Neural progenitor cell (in vitro differentiated cells): ENCODE results near the gene FSTL4.

ENCODE experiments used
- EZH2 ChIP-seq: fragments of 200-600 bp; sonication (generic); IDR thresholded peaks from 2 replicates; pipeline ENCODE4 v1.6.1; 2017; ENCODE audit warnings: antibody characterized with exemption, mild to moderate bottlenecking, moderate library complexity
- EZH2phosphoT487 ChIP-seq: fragments of 200-600 bp; sonication (generic); IDR thresholded peaks from 2 replicates; pipeline ENCODE4 v1.6.1; 2017; ENCODE audit warnings: antibody characterized with exemption
- TF ChIP-seq, protein P1 (sequence below): fragments of 200-600 bp; sonication (generic); IDR thresholded peaks from 2 replicates; pipeline ENCODE4 v1.5.1; 2017; ENCODE audit warnings: antibody characterized with exemption, mild to moderate bottlenecking

DNA sequence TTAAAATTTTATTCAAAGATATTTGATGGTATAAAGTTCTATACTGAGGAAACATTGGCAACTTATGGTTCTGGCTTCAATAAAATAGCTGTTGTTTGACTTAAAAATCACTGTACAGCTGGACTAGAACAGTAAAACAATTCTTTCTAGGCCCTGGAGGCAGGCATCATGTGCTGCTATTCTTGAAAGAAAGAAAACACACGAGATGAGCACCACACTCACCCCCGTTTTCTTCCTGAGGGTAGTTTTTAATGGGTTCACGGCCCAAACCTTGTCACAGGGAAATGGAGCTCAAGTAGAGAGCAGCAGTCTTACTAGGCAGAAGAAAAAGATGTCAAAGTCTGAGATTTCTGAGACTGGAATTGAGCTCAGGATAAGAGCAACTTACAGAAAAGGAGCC is 68.0 kb downstream of the FSTL4 start:
- TF ChIP-seq EZH2 (no peak), EZH2phosphoT487 (no peak)
- TF ChIP-seq, protein P1, sequence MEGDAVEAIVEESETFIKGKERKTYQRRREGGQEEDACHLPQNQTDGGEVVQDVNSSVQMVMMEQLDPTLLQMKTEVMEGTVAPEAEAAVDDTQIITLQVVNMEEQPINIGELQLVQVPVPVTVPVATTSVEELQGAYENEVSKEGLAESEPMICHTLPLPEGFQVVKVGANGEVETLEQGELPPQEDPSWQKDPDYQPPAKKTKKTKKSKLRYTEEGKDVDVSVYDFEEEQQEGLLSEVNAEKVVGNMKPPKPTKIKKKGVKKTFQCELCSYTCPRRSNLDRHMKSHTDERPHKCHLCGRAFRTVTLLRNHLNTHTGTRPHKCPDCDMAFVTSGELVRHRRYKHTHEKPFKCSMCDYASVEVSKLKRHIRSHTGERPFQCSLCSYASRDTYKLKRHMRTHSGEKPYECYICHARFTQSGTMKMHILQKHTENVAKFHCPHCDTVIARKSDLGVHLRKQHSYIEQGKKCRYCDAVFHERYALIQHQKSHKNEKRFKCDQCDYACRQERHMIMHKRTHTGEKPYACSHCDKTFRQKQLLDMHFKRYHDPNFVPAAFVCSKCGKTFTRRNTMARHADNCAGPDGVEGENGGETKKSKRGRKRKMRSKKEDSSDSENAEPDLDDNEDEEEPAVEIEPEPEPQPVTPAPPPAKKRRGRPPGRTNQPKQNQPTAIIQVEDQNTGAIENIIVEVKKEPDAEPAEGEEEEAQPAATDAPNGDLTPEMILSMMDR: no peak
